Measurements from ENCODE around the gene LDHB. TPM values are rescaled to one million over a fixed set of nuclear protein-coding genes. Genes with fewer than 3 reads are reported as not detected.
"Not testable (repeated sequence)": the region's sequence is repeated elsewhere in the genome, so short reads cannot be mapped to it uniquely, and the experiment has no call there.

LDHB gene
- total RNA-seq, 1 experiment from 2014 or later = 2,159 TPM

DNA sequence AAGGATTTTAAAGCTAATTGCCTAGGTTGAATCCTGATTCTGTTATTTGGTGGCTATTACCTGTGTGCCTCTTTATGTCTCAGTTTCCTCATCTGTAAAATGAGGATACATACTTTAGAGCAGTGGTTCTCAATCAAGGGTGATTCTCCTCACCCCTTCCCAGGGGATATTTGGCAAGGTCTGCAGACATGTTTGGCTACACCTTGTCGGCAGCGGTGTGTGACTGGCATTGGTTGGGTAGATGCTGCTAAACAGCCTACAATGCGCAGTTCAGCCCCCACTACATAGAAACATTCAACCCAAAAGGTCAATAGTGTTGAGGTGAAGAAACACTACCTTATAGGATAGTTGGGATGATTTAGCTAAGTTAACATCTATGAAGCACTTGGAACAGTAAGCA lies 23.4 kb downstream of the LDHB start:
- in situ Hi-C loops (cut with HindIII; ENCODE audit: low pct_unique_long_range_greater_than_20kb, low sequenced_read_pairs) = no loop called here

DNA sequence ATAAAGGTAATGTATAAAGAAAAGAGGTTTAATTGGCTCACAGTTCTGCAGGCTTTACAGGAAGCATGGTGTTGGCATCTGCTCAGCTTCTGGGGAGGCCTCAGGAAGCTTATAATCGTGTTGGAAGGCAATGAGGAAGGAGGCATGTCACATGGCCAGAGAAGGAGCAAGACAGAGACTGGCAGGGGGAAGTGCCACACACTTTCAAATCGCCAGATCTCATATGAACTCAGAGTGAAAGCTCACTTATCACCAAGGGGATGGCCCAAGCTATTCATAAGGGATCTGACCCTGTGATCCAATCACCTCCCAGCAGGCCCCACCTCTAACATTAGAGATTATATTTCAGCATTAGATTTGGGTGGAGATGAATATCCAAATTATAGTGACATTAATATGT lies 26.3 kb downstream of the LDHB start:
- DNase-seq (ENCODE audit: low read depth, low spot score) = no peak
- in situ Hi-C loops (cut with HindIII; ENCODE audit: low pct_unique_long_range_greater_than_20kb, low sequenced_read_pairs) = no loop called here

More for the DNA sequence above, 23.4 kb downstream of the LDHB start:
- no peak for DNase-seq (ENCODE audit: low read depth, low spot score)

DNA sequence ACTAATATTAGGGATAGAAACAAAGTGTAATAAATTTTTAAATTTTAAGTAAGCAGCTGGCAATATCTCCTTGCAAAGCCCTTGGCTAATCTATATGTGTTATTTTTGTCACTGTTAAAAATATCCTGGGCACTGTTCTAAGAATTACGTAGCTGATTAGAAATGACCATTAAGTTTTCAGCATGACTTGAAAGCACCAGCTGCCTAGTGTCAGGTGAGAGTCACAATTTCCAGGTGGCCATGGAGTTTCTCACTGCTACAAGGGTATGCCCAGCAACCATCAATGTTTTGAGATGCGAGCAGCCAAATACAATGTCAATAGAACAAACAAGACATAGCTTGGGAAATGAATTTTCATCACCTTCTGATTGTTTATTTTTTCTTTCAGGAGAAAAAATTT lies 29.7 kb downstream of the LDHB start:
- DNase-seq (ENCODE audit: low read depth, low spot score) = no peak
- in situ Hi-C loops (cut with HindIII; ENCODE audit: low pct_unique_long_range_greater_than_20kb, low sequenced_read_pairs) = no loop called here

DNA sequence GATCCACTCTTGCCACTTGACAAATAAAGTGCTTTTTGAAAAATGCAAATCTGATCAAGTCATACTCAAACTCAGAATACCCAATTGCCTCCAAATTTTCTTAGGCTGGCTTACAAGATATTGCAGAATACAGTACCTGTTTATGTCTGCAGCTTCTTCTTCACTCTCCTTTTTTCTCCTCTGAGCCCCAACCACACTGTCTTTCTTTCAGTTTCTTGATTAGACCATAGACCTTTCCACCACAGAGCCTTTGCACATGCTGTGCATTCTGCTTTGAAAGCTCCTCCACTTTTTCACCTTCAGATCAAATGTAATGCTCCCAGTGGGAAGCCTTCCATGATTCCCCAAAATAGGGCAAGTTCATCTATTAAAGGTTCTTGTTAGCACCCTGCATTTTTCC lies 39.1 kb downstream of the LDHB start:
- in situ Hi-C loops (cut with HindIII; ENCODE audit: low pct_unique_long_range_greater_than_20kb, low sequenced_read_pairs) = no loop called here
- DNase-seq (ENCODE audit: low read depth, low spot score) = no peak

DNA sequence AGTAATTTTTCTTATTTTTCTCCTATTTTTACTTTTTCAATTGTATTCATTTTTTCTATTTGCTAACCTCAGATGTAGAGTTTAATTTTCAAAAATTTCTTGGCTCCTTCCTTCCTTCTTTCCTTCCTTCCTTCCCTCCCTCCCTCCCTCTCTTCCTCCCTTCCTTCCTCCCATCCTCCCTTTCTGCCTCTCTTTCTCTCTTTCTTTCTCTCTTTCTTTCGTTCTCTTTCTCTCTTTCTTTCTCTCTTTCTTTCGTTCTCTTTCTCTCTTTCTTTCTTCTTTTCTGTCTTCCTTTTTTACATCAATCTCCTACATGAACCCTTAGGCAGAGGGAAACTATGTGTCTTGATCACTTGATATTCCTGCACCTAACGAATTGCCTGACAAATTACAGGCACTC lies 40.6 kb downstream of the LDHB start:
- no peak for DNase-seq (ENCODE audit: low read depth, low spot score)

DNA sequence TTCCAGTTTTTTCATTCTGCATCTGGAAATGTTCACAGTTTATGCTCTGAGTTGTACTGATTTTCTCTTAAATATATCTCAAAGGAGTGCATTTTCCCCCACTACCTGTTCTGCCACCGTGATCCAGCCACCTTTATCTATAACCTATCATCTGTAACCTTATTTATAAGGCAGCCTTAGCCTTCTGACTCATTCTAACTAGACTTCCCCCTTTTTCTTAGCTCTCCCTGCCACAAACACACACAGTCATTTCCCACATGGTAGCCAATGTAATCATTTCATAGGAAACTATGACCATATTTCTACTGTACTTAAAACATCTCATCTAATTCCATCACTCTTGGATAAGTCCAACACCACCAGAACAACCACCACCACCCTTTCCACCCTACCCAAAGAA lies 42.2 kb downstream of the LDHB start:
- in situ Hi-C loops (cut with HindIII; ENCODE audit: low pct_unique_long_range_greater_than_20kb, low sequenced_read_pairs) = no loop called here
- no peak for DNase-seq (ENCODE audit: low read depth, low spot score)

More for the DNA sequence above, 40.6 kb downstream of the LDHB start:
- in situ Hi-C loops (cut with HindIII; ENCODE audit: low pct_unique_long_range_greater_than_20kb, low sequenced_read_pairs) = no loop called here

DNA sequence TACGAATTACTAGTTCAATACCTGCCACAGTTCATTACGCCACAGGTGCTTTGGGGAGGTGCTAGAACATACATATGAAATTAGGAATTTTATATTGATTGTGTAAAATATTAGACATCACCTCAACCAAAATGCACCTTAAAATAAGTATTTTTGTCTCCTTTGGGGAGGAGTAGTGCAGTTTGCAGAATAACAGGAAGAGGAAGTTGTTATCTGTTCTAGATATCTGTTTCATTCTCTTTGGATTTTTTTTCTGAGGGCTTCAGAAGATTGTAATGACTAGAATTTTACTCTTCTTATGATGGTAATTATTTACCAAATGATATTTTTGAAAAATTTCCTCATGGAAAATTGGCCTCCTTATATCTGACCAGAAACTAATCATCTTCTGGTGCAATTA lies 43.1 kb downstream of the LDHB start:
- in situ Hi-C loops (cut with HindIII; ENCODE audit: low pct_unique_long_range_greater_than_20kb, low sequenced_read_pairs) = no loop called here
- DNase-seq (ENCODE audit: low read depth, low spot score) = no peak

DNA sequence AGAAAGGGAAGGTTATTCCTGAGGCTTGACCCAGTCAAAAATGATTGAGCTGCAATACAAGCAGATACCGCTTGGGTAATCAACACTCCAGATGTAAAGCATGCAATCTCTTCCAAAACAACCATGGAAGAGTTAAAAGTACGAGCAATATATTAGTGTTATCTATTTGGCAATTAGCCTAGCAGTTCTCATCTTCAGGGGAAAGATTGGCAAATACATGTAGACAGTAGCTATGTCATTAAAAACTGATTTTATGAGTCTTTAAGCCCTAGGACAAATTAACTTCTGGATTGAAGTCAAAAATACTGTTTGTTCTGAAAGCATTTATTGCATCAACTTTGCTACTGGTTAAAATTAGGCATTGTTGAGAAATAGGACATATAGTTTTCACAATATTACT lies 43.7 kb downstream of the LDHB start:
- DNase-seq (ENCODE audit: low read depth, low spot score) = peak; percentile 32
- in situ Hi-C loops (cut with HindIII; ENCODE audit: low pct_unique_long_range_greater_than_20kb, low sequenced_read_pairs) = no loop called here

DNA sequence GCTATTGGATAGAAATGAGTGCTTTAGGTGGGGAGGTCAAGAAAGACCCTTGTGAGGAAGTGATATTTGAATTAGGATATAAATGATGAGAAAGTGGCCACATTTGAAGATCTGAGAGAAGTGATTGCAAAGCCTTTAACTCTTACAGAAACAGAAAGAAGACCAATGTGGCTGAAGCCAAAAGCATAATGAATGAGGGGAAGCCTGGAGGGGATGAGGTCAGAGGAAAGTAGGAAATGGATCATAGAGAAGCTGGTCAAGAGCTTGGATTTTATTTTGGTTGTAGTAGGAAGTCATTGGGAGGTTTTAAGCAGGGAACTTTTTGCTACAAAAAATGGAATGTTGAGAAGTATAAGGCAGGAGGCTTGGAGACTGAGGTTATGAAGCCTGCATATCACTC lies 49.4 kb downstream of the LDHB start:
- no peak for DNase-seq (ENCODE audit: low read depth, low spot score)
- in situ Hi-C loops (cut with HindIII; ENCODE audit: low pct_unique_long_range_greater_than_20kb, low sequenced_read_pairs) = no loop called here

DNA sequence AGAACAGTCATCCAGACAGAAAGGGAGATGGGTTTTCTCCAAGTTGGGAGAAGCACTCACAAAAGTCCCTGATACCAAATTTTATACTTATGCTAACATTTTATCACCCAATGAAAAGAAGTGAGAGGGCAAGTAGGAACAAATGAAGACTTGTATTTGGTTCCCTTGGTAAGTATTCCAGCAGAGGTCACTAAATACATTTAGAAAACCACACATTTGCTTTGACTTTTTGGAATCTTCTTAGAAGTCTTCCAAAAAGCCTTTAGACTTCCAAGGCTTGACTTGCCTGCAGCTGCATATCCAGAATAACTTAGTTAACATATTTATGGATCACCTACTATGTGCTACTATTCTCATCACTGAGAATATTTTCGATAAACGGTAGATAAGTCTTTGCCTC lies 49.9 kb downstream of the LDHB start:
- peak; percentile 59 for DNase-seq (ENCODE audit: low read depth, low spot score)
- in situ Hi-C loops (cut with HindIII; ENCODE audit: low pct_unique_long_range_greater_than_20kb, low sequenced_read_pairs) = no loop called here

DNA sequence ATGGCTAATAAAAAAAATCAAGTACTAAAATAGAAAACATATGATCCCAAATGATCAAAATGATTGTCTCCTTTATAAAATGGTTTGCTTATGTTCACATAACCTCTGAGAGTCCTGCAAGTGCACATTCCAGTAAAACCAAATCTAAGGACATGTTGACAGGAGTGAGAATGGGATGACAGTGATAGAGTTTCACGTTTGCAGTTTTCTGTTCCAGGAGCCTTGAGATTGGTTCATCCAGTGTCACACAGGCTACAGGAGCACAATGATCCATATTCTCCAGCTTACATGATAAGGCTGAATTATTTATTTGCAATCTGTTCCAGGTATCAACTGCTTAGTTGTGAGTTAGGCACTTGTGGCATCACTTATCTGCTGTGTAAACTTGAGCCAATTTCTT lies 51.5 kb downstream of the LDHB start:
- DNase-seq (ENCODE audit: low read depth, low spot score) = no peak
- in situ Hi-C loops (cut with HindIII; ENCODE audit: low pct_unique_long_range_greater_than_20kb, low sequenced_read_pairs) = no loop called here

DNA sequence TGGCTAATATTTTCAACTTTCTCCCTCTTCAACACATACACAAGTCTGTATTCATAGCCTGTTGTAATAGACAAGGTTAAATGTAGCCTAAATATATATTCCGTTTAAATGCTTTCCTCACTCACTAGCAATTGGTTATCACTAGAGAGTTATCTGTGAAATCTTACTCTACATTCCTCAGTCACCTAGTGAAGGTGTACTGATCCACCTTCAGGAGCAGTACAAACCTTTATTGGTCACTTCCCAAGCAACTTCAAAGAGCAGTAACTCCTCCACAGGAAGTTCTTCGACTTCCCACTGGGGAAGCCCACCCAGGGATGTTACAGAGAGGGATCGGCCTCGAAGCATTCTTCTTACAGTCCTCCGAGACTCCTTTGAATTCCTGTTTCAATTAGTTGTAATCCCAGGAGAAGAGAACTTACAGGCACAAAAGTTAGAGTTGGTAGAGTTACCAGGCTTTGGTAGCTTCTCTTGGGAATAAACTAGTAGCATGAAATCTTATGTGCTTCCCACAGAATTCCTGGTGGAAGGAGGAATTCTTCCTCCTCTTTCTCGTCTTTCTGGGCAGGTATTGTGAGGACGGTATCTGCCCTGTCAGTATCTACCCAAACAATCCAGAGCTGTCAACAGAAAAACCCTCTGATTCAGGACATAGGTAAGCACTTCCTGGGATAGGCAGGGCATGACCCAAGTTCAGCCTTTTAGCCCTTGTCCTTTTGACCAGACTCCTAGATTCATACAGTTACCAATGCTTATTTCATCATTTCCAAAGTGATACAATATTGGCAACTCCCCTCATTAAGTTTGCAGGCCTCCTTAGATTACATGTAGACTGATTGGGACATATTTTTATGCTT lies 53.2 kb downstream of the LDHB start, which contains the start of gene GYS2:
TSS of gene GYS2 (minus strand) at position 603 of the 857 bp plus-strand sequence. CDS start at position 348, 255 bp downstream.
- in situ Hi-C loops (cut with HindIII; ENCODE audit: low pct_unique_long_range_greater_than_20kb, low sequenced_read_pairs) = no loop called here
- DNase-seq (ENCODE audit: low read depth, low spot score) = no peak

DNA sequence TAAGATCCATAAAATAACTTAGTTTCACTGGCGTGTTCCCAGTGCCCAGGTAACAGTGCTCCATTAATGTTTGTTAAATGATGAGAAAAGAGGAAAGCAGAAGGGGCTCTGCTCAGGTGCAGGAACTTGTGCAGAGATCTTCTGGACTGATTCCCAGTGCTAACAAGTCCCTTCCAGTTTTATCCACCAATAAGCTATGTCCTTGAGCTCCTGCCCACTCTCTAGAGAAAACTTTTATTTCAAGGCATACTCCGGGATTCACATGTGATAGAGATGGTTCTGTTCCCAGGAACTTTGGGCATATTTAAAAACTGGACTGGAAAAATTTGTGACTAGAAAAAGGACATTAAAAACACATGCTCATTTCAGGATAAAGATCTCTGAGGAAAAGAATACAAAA lies 54.9 kb downstream of the LDHB start:
- no peak for DNase-seq (ENCODE audit: low read depth, low spot score)
- in situ Hi-C loops (cut with HindIII; ENCODE audit: low pct_unique_long_range_greater_than_20kb, low sequenced_read_pairs) = no loop called here

DNA sequence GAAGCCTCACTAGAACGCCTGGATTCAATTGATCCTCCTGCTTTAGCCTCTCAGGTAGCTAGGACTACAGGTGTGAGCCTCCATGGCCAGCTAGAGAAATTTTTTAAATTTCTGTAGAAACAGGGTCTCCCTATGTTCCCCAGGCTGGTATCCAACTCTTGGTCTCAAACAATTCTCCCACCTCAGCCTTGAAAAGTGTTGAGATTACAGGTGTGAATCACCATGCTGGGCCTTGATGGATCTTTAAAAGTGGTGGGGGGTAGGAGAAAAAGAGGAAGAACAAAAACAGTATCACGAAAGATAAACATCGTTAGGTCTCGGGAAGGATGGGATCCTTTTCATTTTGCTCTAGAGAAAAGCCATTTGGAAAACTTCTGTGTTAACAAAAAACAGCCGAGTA lies 57.4 kb downstream of the LDHB start:
- in situ Hi-C loops (cut with HindIII; ENCODE audit: low pct_unique_long_range_greater_than_20kb, low sequenced_read_pairs) = no loop called here
- no peak for DNase-seq (ENCODE audit: low read depth, low spot score)

DNA sequence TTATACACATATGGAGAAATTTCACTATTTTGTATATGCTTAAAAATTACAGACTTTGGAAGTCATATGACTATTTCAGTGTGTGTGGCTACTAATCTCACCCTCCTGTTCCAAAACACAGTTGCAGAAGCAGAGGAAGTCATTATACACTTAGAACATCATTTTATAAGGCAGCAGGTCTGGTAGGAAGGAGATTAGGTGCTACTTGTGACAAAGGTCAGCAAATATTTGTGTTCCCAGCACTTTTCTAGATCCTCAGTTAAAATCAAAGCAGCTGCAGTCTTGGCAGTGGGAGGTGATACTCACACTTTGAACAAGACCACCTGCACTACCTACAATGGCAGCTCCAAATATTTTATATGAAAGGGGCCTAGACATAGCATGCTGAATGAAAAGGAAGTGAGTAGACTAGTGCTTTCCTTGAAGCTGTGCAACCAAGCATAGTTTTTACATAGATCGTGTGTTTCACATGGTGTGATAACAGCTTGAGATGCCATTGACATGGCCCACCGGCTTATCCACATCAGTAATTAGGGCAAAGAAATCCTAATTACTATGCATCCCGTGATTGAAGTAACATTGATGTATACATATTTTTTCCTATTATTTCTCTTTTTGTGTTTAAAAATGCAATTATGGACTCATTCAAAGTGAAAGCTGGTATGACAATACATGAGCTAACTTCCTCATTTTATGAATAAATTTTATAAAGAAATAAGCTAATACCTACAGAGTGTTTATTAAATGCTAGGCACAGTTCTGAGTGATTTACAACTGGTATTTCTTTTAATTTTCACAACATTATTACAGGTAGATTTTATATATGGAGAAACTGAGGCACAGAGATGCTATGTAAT lies 58.3 kb downstream of the LDHB start:
- DNase-seq (ENCODE audit: low read depth, low spot score) = no peak
- in situ Hi-C loops (cut with HindIII; ENCODE audit: low pct_unique_long_range_greater_than_20kb, low sequenced_read_pairs) = no loop called here

DNA sequence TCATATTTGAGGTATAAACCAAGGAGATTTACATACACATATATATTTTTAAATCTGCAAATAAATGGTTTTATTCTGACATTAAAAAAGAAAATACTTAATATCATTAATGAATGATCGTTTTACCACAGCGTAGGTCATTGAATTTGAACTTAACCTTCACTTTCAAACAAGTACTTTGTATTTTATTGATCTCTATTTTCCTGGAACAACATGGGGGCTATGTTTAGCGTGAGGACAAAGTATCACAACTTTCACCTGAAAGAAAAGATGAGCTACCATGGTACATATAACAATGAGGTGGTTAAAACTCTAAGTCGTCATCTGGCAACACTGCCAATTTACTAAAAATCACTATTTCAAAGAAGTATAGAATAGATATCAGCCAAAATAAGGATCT lies 59.0 kb downstream of the LDHB start:
- in situ Hi-C loops (cut with HindIII; ENCODE audit: low pct_unique_long_range_greater_than_20kb, low sequenced_read_pairs) = no loop called here

DNA sequence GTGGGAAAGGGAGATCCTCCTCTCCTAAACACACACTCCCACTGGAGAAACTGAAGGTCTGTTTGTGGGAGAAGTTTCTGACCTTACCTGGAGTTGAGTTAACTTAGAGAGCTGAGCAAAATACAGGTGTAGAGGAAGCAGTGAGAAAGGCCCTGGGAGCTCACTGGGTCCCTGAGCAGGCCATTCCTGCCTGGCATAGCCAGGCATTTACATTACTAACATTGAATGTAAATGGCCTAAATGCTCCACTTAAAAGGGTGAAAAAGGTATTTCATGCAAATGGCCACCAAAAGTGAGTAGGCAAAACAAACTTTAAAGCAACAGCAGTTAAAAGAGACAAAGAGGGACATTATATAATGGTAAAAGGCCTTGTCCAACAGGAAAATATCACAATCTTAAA lies 62.3 kb downstream of the LDHB start:
- in situ Hi-C loops (cut with HindIII; ENCODE audit: low pct_unique_long_range_greater_than_20kb, low sequenced_read_pairs); DNase-seq (ENCODE audit: low read depth, low spot score): not testable (repeated sequence)

More for the DNA sequence above, 59.0 kb downstream of the LDHB start:
- DNase-seq (ENCODE audit: low read depth, low spot score) = no peak

DNA sequence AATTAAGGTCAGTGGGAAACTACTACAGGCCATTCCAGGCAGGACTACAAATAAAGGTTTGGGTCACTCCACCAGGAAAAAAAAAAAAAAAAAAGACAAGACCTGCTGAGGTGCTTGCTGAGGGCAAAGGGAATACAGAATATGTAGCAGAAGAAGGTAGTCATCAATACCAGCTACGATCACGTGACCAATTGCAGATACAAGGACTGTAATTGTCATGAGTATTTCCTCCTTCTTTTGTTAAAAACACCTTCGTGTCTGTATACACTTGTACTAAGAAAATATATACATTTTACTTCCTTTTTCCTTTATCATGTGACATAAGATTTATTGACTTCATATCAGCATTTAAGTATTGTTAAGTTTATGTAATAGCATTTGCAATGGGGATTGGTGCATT lies 72.2 kb downstream of the LDHB start:
- in situ Hi-C loops (cut with HindIII; ENCODE audit: low pct_unique_long_range_greater_than_20kb, low sequenced_read_pairs) = no loop called here
- no peak for DNase-seq (ENCODE audit: low read depth, low spot score)

Data from SK-MEL-5 (cell line).